ENCODE data around the gene NOBOX.

DNA sequence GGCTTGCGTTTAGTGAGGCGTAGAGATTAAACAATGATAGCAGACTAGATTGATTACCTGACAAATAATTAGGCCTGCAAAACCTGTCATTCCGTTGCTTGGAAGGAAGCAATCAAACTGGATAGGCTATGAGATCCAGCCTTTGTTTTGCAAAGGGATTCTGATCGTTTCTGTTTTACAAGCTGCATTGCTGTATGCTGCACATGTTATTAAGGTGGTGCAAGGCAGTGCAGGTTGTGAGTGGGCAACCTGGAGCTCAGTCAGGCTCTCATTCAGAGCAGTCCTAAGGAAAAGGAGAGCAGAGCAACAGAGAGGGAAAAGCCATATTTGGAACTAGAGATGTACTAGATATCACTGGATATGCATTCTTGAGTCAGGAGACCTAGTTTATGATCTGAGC is 6.9 kb upstream of the NOBOX start:
- TF ChIP-seq, protein P1, sequence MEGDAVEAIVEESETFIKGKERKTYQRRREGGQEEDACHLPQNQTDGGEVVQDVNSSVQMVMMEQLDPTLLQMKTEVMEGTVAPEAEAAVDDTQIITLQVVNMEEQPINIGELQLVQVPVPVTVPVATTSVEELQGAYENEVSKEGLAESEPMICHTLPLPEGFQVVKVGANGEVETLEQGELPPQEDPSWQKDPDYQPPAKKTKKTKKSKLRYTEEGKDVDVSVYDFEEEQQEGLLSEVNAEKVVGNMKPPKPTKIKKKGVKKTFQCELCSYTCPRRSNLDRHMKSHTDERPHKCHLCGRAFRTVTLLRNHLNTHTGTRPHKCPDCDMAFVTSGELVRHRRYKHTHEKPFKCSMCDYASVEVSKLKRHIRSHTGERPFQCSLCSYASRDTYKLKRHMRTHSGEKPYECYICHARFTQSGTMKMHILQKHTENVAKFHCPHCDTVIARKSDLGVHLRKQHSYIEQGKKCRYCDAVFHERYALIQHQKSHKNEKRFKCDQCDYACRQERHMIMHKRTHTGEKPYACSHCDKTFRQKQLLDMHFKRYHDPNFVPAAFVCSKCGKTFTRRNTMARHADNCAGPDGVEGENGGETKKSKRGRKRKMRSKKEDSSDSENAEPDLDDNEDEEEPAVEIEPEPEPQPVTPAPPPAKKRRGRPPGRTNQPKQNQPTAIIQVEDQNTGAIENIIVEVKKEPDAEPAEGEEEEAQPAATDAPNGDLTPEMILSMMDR (IDR thresholded peaks at IDR 0.05) = no peak
- no peak for TF ChIP-seq POLR2A (IDR thresholded peaks at IDR 0.05)

Measured in adrenal gland (tissue), 5 donors.